Skeletal muscle tissue (tissue), 4 donors: ENCODE data around the gene ENDOG. TPM values are rescaled to one million over a fixed set of nuclear protein-coding genes. Genes with fewer than 3 reads are reported as not detected.

Source experiments
- H3K27ac ChIP-seq: one replicate; pipeline ENCODE4 v1.7.0; 2013; ENCODE audit warnings: mild to moderate bottlenecking, low read depth, low read length, inconsistent platforms
- H3K27me3 ChIP-seq, 3 donors: one replicate each; pipeline ENCODE4 v1.7.0; 2013; ENCODE audit warnings: low read length in 3 of 3; ENCODE audit not compliant: control insufficient read depth in 3 of 3, insufficient read depth in 3 of 3
- H3K36me3 ChIP-seq, 3 donors: one replicate each; pipeline ENCODE4 v1.7.0; 2013; ENCODE audit warnings: low read length in 3 of 3; ENCODE audit not compliant: control insufficient read depth in 3 of 3, insufficient read depth in 3 of 3
- H3K4me1 ChIP-seq, 3 donors: one replicate each; pipeline ENCODE4 v1.7.0; 2013; ENCODE audit warnings: low read length in 3 of 3, mild to moderate bottlenecking in 3 of 3; ENCODE audit not compliant: control insufficient read depth in 3 of 3, insufficient read depth in 3 of 3
- H3K4me3 ChIP-seq, 3 donors: one replicate each; pipeline ENCODE4 v1.7.0; 2013; ENCODE audit warnings: low read length in 3 of 3
- H3K9ac ChIP-seq, 3 donors: one replicate each; pipeline ENCODE4 v1.7.0; 2013; ENCODE audit warnings: low read length in 3 of 3, mild to moderate bottlenecking in 3 of 3, moderate library complexity in 2 of 3, low read depth in 1 of 3
- H3K9me3 ChIP-seq, 3 donors: one replicate each; pipeline ENCODE4 v1.7.0; 2013; ENCODE audit warnings: low read length in 3 of 3; ENCODE audit not compliant: control insufficient read depth in 3 of 3
- total RNA-seq: library from RNA; depleted of rRNA; stranded (reverse); fragments of >200 nt; gene quantifications from one replicate; pipeline ENCODE4 v1.2.3, GENCODE V29; 2014
- donor health status: Osteomylitis.

ENDOG gene
- total RNA-seq, 1 donor from 2014 or later, result 19.3 TPM

DNA sequence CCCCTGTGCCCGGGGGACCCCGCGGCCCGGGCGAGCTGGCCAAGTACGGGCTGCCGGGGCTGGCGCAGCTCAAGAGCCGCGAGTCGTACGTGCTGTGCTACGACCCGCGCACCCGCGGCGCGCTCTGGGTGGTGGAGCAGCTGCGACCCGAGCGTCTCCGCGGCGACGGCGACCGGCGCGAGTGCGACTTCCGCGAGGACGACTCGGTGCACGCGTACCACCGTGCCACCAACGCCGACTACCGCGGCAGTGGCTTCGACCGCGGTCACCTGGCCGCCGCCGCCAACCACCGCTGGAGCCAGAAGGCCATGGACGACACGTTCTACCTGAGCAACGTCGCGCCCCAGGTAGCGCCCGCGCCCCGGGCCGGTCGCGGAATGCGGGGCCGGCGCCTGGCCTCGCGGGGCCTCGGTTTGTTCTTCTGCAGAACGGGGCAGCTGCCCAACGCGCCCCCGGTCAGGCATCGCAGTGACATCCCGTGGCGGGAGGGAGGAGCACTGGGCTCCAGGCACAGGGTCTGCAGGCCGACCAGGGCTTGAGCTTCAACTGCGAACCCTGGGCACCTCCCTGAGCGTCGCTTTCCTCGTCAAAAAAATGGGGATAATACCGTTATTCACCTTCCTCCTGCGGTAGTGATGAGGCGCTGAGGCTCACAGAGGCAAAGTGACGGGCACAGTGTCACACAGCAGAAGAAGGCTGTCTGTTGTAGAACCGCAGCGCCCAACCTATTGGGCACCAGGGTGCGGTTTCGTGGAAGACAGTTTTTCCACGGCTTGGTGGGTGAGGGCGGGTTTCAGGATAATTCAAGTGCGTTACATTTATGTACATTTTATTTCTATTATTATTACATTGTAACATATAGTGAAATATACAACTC is 777 bp downstream of the ENDOG start:
- H3K36me3 ChIP-seq, result peaks cover 23 to 31% (median 28%) of the 10 kb centered on the region in 3 donors
- peak overlapping the region; percentile 75 to 85 (median 84) for H3K4me3 ChIP-seq
- no peaks in the 10 kb centered on the region for H3K27me3 ChIP-seq
- no peaks in the 10 kb centered on the region for H3K9me3 ChIP-seq
- peak overlapping the region; percentile 73 for H3K27ac ChIP-seq
- peak overlapping the region; percentile 73 to 87 (median 83) for H3K9ac ChIP-seq
- peaks cover 13 to 22% (median 21%) of the 10 kb centered on the region in 3 donors for H3K4me1 ChIP-seq

DNA sequence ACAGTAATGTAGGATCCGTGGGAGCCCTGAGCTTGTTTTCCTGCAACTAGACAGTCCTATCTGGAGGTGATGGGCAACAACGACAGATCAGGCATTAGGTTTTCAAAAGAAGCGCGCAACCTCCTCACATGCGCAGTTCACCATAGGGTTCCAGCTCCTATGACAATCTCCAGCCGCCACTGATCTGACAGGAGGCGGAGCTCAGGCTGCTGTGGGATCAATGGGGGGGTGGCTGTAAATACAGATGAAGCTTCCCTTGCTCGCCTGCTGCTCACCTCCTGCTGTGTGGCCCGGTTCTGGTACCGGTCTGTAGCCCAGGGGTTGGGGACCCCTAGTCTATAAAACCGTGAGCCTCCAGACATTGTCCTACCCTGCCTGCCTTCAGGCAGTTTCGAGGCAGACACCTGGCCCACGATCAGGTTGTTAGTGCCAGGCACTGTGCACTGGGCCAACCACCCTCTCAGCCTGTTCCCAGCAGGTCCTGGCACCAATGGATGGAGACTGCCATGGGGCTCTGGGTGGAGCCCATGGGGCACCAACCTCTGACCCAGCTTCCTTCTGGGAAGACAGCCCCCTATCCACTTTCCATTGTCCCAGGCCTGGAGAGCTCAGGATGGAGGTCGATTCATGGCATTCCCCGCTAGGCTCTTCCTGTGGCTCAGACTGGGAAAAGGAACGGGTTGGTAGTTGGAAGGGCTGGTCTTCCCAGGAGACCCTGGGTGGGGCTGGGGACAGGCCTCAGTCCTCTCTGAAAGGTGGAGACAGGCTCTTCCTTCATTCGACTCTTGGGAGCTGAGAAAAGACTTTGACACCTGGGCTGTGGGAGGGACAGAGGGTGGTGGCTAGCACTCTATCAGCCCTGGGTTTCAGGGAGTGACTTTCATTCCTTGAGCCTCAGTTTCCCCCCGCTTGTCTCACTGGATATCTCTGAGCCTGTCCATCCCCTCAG is 1.7 kb downstream of the ENDOG start:
- H3K9ac ChIP-seq, result peak overlapping the region in 1 of 3 donors; percentile 87
- no peaks in the 10 kb centered on the region for H3K9me3 ChIP-seq
- H3K27ac ChIP-seq, result no peak overlapping the region
- H3K4me3 ChIP-seq, result peak overlapping the region; percentile 75 to 85 (median 84)
- H3K27me3 ChIP-seq, result no peaks in the 10 kb centered on the region
- peaks cover 30 to 40% (median 37%) of the 10 kb centered on the region in 3 donors for H3K36me3 ChIP-seq
- H3K4me1 ChIP-seq, result peaks cover 13 to 22% (median 21%) of the 10 kb centered on the region in 3 donors

DNA sequence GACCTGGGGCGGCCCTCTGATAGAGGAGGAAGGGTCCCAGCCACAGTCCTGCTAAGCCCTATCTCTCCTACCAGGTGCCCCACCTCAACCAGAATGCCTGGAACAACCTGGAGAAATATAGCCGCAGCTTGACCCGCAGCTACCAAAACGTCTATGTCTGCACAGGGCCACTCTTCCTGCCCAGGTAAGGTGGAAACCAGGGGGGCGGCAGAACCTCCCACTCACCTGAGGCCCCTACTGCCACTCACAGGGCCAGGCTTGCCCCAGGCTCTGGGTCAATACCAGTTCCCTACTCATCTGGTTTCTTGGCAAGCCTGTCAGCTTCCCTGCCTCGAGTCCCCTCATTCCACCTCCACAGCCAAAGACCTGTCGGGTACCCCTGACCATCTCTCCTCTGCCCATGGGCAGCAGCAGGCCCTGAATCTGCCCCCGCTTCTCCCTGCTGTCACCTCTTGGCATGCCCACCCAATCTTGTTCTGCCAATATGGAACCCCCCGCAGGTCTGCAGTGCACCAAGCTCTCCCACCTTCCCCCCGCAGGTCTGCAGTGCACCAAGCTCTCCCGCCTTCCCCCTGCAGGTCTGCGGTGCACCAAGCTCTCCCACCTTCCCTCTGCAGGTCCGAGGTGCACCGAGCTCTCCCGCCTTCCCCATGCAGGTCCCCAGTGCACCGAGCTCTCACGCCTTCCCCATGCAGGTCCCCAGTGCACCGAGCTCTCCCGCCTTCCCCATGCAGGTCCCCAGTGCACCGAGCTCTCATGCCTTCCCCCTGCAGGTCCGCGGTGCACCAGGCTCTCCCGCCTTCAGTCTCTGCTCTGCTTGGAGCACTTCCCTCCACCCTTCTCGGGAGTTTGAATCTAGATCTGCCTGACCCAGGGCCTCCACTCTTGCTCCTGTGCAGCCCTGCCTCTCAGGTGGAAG is 2.6 kb downstream of the ENDOG start:
- Histone ChIP-seq H3K9ac (no peak overlapping the region), H3K4me1 (peaks cover 13 to 22% (median 21%) of the 10 kb centered on the region in 3 donors), H3K9me3 (no peaks in the 10 kb centered on the region), H3K36me3 (peaks cover 36 to 47% (median 42%) of the 10 kb centered on the region in 3 donors), H3K27ac (no peak overlapping the region), H3K27me3 (no peaks in the 10 kb centered on the region), H3K4me3 (no peak overlapping the region)

DNA sequence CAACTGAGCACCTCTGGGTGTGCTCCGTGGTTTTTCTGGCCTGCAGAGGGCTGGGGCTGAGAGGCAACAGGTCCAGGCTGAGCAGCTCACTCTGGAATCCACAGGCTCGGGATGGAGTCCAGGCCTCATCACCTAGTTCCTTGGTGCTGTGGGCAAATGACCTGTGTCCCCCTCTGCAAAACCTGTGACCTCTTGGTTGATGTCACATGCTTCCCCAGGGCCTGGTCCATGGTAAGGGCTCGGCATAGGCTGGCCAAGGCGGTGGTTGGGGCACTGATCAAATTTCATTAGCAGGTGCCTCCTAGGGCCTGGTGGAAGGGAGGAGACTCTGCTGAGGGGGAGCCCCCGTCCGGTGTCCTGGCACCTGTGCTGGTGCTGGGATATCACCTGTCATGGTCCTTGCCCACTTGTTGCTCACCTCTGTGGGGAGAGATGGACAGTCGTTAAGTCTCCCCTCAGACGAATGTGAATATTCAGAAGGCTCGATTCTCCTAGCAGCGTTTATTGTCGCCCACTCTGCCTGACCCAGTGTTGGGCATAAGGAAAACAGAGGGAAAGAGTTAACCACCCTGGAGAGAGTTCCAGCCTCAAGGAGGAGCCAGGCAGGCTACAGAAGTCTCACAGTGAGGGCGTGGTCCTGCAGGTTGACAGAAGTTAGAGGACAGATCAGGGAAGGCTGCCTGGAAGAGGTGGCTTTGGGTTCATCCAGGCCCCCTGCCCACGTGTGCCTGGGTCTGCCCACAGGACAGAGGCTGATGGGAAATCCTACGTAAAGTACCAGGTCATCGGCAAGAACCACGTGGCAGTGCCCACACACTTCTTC is 3.5 kb downstream of the ENDOG start:
- H3K36me3 ChIP-seq, result peaks cover 44 to 56% (median 50%) of the 10 kb centered on the region in 3 donors
- H3K9ac ChIP-seq, result no peak overlapping the region
- no peaks in the 10 kb centered on the region for H3K9me3 ChIP-seq
- H3K27ac ChIP-seq, result no peak overlapping the region
- no peaks in the 10 kb centered on the region for H3K27me3 ChIP-seq
- peaks cover 13 to 22% (median 21%) of the 10 kb centered on the region in 3 donors for H3K4me1 ChIP-seq
- no peak overlapping the region for H3K4me3 ChIP-seq

DNA sequence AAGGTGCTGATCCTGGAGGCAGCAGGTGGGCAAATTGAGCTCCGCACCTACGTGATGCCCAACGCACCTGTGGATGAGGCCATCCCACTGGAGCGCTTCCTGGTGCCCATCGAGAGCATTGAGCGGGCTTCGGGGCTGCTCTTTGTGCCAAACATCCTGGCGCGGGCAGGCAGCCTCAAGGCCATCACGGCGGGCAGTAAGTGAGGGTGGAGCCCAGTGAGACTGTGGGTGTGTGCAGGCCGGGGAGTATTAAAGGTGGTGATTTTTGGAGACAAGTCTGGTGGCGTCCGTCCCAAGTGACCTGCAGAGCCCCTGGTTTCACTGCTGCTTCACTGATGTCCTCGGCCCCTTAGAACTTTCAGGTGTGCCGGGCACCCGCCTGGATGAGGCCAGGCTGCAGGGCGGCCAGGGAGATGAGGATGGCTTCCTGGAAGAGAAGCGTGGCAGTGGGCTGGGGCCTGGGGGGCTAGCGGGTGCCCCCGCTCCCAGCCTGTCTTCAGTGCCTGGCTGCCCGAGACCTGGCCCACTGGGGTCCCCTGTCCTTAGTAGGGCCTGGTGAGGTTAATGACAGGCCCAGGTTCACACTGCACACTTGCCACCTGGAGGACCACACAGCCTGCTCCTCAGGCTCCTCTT is 4.2 kb downstream of the ENDOG start:
- Histone ChIP-seq H3K4me3 (no peak overlapping the region), H3K4me1 (peaks cover 13 to 22% (median 21%) of the 10 kb centered on the region in 3 donors), H3K27ac (no peak overlapping the region), H3K27me3 (no peaks in the 10 kb centered on the region), H3K36me3 (peaks cover 50 to 58% (median 53%) of the 10 kb centered on the region in 3 donors), H3K9me3 (no peaks in the 10 kb centered on the region), H3K9ac (no peak overlapping the region)

DNA sequence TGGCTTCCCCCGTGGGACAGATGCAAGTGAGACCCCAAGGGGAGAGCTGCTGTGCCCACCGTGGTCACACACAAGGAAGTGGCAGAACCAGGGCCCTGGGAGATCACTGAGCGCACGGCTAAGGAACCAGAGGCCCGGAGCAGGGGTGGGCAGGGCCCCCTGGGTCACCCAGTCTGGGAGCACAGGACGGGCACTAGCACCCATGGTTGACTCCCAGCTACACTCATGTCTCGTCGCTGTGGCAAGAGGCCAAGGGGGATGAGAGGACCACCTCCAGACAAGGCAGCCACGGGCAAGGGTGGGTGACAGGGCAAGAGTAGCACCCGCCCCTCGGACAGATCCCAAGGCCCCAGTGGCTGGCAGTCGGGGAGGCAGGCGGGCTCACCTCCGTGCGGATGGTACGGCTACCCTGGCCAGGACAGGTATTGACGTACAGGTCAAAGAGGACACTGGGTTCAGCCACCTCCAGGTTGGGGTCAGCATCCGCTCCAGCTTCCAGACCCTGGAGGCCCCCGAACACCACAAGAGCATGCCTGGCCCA is 5.1 kb downstream of the ENDOG start:
- H3K9ac ChIP-seq, result no peak overlapping the region
- no peak overlapping the region for H3K27ac ChIP-seq
- no peaks in the 10 kb centered on the region for H3K27me3 ChIP-seq
- peaks cover 50 to 58% (median 53%) of the 10 kb centered on the region in 3 donors for H3K36me3 ChIP-seq
- no peak overlapping the region for H3K4me3 ChIP-seq
- peaks cover 13 to 24% (median 21%) of the 10 kb centered on the region in 3 donors for H3K4me1 ChIP-seq
- H3K9me3 ChIP-seq, result no peaks in the 10 kb centered on the region

DNA sequence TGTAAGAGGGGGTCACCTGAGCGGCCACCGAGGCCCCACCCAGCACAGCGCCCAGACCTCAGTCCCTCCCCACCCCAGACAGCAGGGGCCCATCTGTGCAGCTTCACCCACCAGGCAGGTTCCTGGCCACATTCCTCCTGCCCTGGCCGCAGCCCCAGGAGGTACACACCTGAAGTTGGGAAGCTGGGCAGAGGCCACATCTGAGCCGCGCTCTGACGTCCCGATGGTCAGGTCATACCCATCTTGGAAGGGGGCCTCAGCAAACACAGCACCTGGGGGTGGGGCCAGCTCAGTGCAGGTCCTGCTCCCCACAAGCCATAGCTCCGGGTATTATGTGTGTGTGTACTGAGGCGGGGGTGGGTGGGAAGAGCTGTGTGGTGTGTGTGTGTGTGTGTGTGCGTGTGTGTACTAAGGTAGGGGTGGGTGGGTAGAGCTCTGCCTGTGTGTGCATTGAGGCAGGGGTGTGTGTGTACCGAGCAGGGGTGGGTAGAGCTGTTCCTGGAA is 5.7 kb downstream of the ENDOG start:
- peaks cover 50 to 58% (median 53%) of the 10 kb centered on the region in 3 donors for H3K36me3 ChIP-seq
- no peak overlapping the region for H3K9ac ChIP-seq
- H3K27ac ChIP-seq, result no peak overlapping the region
- no peaks in the 10 kb centered on the region for H3K27me3 ChIP-seq
- peaks cover 19 to 29% (median 23%) of the 10 kb centered on the region in 3 donors for H3K4me1 ChIP-seq
- H3K9me3 ChIP-seq, result no peaks in the 10 kb centered on the region
- H3K4me3 ChIP-seq, result no peak overlapping the region

- Histone ChIP-seq H3K27ac (no peak overlapping the region), H3K9me3 (no peaks in the 10 kb centered on the region), H3K36me3 (peaks cover 50 to 58% (median 53%) of the 10 kb centered on the region in 3 donors), H3K4me1 (peaks cover 16 to 25% (median 18%) of the 10 kb centered on the region in 3 donors), H3K27me3 (no peaks in the 10 kb centered on the region), H3K4me3 (no peak overlapping the region), H3K9ac (no peak overlapping the region)
Observed at GRCh38 chr9:128824911-128825310, 6.6 kb downstream of the ENDOG start.
